GM23338 (cell line): ENCODE measurements around the gene GPR176. TPM values are rescaled to one million over a fixed set of nuclear protein-coding genes. Genes with fewer than 3 reads are reported as not detected.

ENCODE experiments used
- ATAC-seq: fragments of 200-7000 bp; cut with Tn5 transposase; 3 replicates; pipeline ENCODE4 v1.9.1; 2020
- DNase-seq: peaks from one replicate; pipeline ENCODE4 v3.0.0-alpha.2; 2015; ENCODE audit warnings: low spot score
- H2AFZ ChIP-seq: fragments of 200-600 bp; sonication (generic); 2 replicates; pipeline ENCODE4 v1.8.0; 2016; ENCODE audit warnings: antibody characterized with exemption, mild to moderate bottlenecking, moderate library complexity
- H3F3A ChIP-seq: fragments of 200-600 bp; sonication (generic); replicated peaks from 2 replicates; pipeline ENCODE4 v1.8.0; 2017; ENCODE audit warnings: antibody characterized with exemption, mixed run types, low read depth
- H3K27ac ChIP-seq: fragments of 200-600 bp; sonication (generic); 2 replicates; pipeline ENCODE4 v1.6.1; 2016; ENCODE audit warnings: low read depth
- H3K27me3 ChIP-seq: fragments of 200-600 bp; sonication (generic); 2 replicates; pipeline ENCODE4 v1.8.0; 2016; ENCODE audit warnings: mild to moderate bottlenecking, mixed run types, moderate library complexity; ENCODE audit not compliant: insufficient read depth
- H3K36me3 ChIP-seq: fragments of 200-600 bp; sonication (generic); 2 replicates; pipeline ENCODE4 v1.8.0; 2016; ENCODE audit warnings: mild to moderate bottlenecking; ENCODE audit not compliant: insufficient read depth
- H3K4me1 ChIP-seq: fragments of 200-600 bp; sonication (generic); 2 replicates; pipeline ENCODE4 v1.8.0; 2016; ENCODE audit warnings: mild to moderate bottlenecking, moderate library complexity; ENCODE audit not compliant: insufficient read depth
- H3K4me2 ChIP-seq: fragments of 200-600 bp; sonication (generic); 2 replicates; pipeline ENCODE4 v1.7.1; 2017; ENCODE audit warnings: mixed run types
- H3K4me3 ChIP-seq: fragments of 200-600 bp; sonication (generic); 2 replicates; pipeline ENCODE4 v1.6.1; 2016; ENCODE audit warnings: mixed run types
- H3K79me2 ChIP-seq: fragments of 200-600 bp; sonication (generic); replicated peaks from 2 replicates; pipeline ENCODE4 v1.8.0; 2017; ENCODE audit warnings: mild to moderate bottlenecking; ENCODE audit not compliant: insufficient read depth
- H3K9me2 ChIP-seq: fragments of 200-600 bp; sonication (generic); 2 replicates; pipeline ENCODE4 v1.8.0; 2017; ENCODE audit not compliant: insufficient read depth
- H4K20me1 ChIP-seq: fragments of 200-600 bp; sonication (generic); replicated peaks from 2 replicates; pipeline ENCODE4 v1.8.0; 2017; ENCODE audit warnings: mild to moderate bottlenecking; ENCODE audit not compliant: insufficient read depth
- H3K27ac Mint-ChIP-seq: 2 replicates; pipeline ENCODE4 v1.8.0; 2020; ENCODE audit warnings: inconsistent platforms, mild to moderate bottlenecking, moderate library complexity, mixed read lengths
- H3K27me3 Mint-ChIP-seq: 3 replicates; pipeline ENCODE4 v1.8.0; 2022; ENCODE audit warnings: low read depth, mild to moderate bottlenecking, moderate library complexity, mixed read lengths, inconsistent platforms; ENCODE audit not compliant: insufficient read depth, poor library complexity
- H3K36me3 Mint-ChIP-seq: 3 replicates; pipeline ENCODE4 v1.8.0; 2021; ENCODE audit warnings: low read depth, mild to moderate bottlenecking, inconsistent platforms, moderate library complexity, mixed read lengths
- H3K4me1 Mint-ChIP-seq: 3 replicates; pipeline ENCODE4 v1.8.0; 2020; ENCODE audit warnings: mild to moderate bottlenecking, inconsistent platforms, mixed read lengths
- H3K4me3 Mint-ChIP-seq: 3 replicates; pipeline ENCODE4 v1.8.0; 2021; ENCODE audit warnings: moderate library complexity, mild to moderate bottlenecking, inconsistent platforms, mixed read lengths
- H3K9me3 Mint-ChIP-seq: 3 replicates; pipeline ENCODE4 v1.8.0; 2020; ENCODE audit warnings: moderate library complexity, mild to moderate bottlenecking, inconsistent platforms, mixed read lengths
- CREB1 ChIP-seq: fragments of 250-450 bp; sonication (Bioruptor Pico); IDR thresholded peaks from 2 replicates; pipeline ENCODE4 v1.5.0; 2020; ENCODE audit warnings: low read depth, mild to moderate bottlenecking, moderate library complexity
- ETS1 ChIP-seq: IDR thresholded peaks from 2 replicates; pipeline ENCODE4 v1.6.1; 2016; ENCODE audit warnings: antibody characterized with exemption
- JUNB ChIP-seq: IDR thresholded peaks from one replicate; pipeline ENCODE4 v1.6.1; 2016; ENCODE audit warnings: antibody characterized with exemption; ENCODE audit not compliant: unreplicated experiment
- POLR2AphosphoS5 ChIP-seq: IDR thresholded peaks from 2 replicates; pipeline ENCODE4 v1.6.1; 2016; ENCODE audit warnings: antibody characterized with exemption, low read depth
- STAT1 ChIP-seq: IDR thresholded peaks from one replicate; pipeline ENCODE4 v1.6.1; 2016; ENCODE audit warnings: antibody characterized with exemption; ENCODE audit not compliant: unreplicated experiment
- ZNF331 ChIP-seq: fragments of 250-450 bp; sonication (Bioruptor Pico); IDR thresholded peaks from 2 replicates; pipeline ENCODE4 v1.5.0; 2020; ENCODE audit warnings: low read depth, mild to moderate bottlenecking, moderate library complexity
- polyA plus RNA-seq: library from polyadenylated mRNA; unstranded; fragments of >200 nt; fragmentation: Nextera tagmentation; extraction: Ambion mirVana; gene quantifications from 2 replicates; pipeline ENCODE4 v1.2.1, GENCODE V29; 2016
- total RNA-seq: library from RNA; depleted of rRNA; stranded (reverse); fragments of >200 nt; shearing (Covaris generic); gene quantifications from 2 replicates; pipeline ENCODE4 v1.2.3, GENCODE V29; 2014
- TF ChIP-seq, protein P1 (sequence below): fragments of 250-450 bp; sonication (Bioruptor Pico); IDR thresholded peaks from 2 replicates; pipeline ENCODE4 v1.5.0; 2020; ENCODE audit warnings: mild to moderate bottlenecking, moderate library complexity

The GPR176 gene
- total and polyA plus RNA-seq, 2 experiments from 2014 or later: 60.0 to 248 TPM

GRCh38 chr15:39935241-39935640 lies 15.2 kb upstream of the GPR176 start (continued):
- TF ChIP-seq, protein P1, sequence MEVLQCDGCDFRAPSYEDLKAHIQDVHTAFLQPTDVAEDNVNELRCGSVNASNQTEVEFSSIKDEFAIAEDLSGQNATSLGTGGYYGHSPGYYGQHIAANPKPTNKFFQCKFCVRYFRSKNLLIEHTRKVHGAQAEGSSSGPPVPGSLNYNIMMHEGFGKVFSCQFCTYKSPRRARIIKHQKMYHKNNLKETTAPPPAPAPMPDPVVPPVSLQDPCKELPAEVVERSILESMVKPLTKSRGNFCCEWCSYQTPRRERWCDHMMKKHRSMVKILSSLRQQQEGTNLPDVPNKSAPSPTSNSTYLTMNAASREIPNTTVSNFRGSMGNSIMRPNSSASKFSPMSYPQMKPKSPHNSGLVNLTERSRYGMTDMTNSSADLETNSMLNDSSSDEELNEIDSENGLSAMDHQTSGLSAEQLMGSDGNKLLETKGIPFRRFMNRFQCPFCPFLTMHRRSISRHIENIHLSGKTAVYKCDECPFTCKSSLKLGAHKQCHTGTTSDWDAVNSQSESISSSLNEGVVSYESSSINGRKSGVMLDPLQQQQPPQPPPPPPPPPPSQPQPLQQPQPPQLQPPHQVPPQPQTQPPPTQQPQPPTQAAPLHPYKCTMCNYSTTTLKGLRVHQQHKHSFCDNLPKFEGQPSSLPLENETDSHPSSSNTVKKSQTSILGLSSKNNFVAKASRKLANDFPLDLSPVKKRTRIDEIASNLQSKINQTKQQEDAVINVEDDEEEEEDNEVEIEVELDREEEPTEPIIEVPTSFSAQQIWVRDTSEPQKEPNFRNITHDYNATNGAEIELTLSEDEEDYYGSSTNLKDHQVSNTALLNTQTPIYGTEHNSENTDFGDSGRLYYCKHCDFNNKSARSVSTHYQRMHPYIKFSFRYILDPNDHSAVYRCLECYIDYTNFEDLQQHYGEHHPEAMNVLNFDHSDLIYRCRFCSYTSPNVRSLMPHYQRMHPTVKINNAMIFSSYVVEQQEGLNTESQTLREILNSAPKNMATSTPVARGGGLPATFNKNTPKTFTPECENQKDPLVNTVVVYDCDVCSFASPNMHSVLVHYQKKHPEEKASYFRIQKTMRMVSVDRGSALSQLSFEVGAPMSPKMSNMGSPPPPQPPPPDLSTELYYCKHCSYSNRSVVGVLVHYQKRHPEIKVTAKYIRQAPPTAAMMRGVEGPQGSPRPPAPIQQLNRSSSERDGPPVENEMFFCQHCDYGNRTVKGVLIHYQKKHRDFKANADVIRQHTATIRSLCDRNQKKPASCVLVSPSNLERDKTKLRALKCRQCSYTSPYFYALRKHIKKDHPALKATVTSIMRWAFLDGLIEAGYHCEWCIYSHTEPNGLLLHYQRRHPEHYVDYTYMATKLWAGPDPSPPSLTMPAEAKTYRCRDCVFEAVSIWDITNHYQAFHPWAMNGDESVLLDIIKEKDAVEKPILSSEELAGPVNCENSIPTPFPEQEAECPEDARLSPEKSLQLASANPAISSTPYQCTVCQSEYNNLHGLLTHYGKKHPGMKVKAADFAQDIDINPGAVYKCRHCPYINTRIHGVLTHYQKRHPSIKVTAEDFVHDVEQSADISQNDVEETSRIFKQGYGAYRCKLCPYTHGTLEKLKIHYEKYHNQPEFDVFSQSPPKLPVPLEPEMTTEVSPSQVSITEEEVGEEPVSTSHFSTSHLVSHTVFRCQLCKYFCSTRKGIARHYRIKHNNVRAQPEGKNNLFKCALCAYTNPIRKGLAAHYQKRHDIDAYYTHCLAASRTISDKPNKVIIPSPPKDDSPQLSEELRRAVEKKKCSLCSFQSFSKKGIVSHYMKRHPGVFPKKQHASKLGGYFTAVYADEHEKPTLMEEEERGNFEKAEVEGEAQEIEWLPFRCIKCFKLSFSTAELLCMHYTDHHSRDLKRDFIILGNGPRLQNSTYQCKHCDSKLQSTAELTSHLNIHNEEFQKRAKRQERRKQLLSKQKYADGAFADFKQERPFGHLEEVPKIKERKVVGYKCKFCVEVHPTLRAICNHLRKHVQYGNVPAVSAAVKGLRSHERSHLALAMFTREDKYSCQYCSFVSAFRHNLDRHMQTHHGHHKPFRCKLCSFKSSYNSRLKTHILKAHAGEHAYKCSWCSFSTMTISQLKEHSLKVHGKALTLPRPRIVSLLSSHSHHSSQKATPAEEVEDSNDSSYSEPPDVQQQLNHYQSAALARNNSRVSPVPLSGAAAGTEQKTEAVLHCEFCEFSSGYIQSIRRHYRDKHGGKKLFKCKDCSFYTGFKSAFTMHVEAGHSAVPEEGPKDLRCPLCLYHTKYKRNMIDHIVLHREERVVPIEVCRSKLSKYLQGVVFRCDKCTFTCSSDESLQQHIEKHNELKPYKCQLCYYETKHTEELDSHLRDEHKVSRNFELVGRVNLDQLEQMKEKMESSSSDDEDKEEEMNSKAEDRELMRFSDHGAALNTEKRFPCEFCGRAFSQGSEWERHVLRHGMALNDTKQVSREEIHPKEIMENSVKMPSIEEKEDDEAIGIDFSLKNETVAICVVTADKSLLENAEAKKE (CRISPR knock-in tag): no peak
- TF ChIP-seq ETS1: no peak
- TF ChIP-seq CREB1 (CRISPR knock-in tag): no peak
- TF ChIP-seq POLR2AphosphoS5: no peak
- TF ChIP-seq JUNB: no peak
- no peak for TF ChIP-seq ZNF331 (CRISPR knock-in tag)

- peak; percentile 5 for ATAC-seq
- peak overlapping the region; percentile 97 for H3K4me2 ChIP-seq
- TF ChIP-seq STAT1 (no peak), CREB1 (CRISPR knock-in tag) (no peak)
- TF ChIP-seq, protein P1 (CRISPR knock-in tag): no peak
Measured at GRCh38 chr15:39934397-39935071, 14.5 kb upstream of the GPR176 start.

More at GRCh38 chr15:39934397-39935071, 14.5 kb upstream of the GPR176 start:
- peaks cover 29% of the 10 kb centered on the region for H3K36me3 Mint-ChIP-seq
- H3K4me3 Mint-ChIP-seq: peak overlapping the region; percentile 91
- no peaks in the 10 kb centered on the region for H3F3A ChIP-seq
- no peaks in the 10 kb centered on the region for H3K27me3 ChIP-seq
- peak overlapping the region; percentile 83 for H3K27ac ChIP-seq
- H3K9me2 ChIP-seq: no peaks in the 10 kb centered on the region
- peaks cover 38% of the 10 kb centered on the region for H3K4me1 ChIP-seq
- peak overlapping the region; percentile 92 for H3K27ac Mint-ChIP-seq
- peaks cover 46% of the 10 kb centered on the region for H3K4me1 Mint-ChIP-seq
- no peaks in the 10 kb centered on the region for H3K27me3 Mint-ChIP-seq
- no peak overlapping the region for H2AFZ ChIP-seq
- no peak for DNase-seq
- peaks cover 51% of the 10 kb centered on the region for H3K79me2 ChIP-seq
- H3K9me3 Mint-ChIP-seq: peaks cover 2% of the 10 kb centered on the region; the same call in 1 of the 3 replicates
- H4K20me1 ChIP-seq: 0 out of 2 replicates have a peak, but pooled peaks cover 3% of the 10 kb centered on the region
- H3K4me3 ChIP-seq: peak overlapping the region; percentile 89
- no peaks in the 10 kb centered on the region for H3K36me3 ChIP-seq
